Measurements from ENCODE around the gene IL37.

DNA sequence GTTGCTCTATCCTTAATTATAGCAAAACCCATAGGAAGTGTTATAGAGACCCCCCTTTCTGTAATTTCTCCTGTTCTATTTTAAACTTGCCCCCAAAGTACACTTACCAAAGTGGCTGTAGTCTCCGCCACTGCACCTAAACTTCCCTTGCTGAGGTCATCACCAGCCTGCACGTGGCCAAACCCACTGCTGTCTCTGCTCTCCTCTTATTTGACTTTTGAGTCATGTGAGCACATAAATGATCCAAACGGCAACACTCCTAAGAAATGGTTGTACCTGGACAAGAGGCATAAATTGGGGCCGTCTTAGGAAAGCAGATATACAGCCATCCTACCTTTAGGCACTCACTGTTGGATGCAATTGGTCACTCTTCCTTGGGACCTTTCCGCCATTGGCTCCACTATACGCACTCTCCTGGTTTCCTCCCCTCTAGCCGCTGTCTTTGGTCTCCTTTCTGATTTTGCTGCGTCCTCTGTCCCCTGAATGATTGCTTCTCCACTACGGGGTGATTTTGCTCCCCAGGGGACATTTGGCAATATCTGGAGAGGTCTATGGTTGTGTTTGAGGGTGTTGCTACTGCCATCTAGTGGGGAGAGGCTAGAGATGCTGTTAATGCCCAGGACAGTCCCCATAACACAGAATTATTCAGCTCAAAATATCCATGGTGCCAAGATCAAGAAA, 47.6 kb downstream of the IL37 start:
- TF ChIP-seq YY1 (IDR thresholded peaks at IDR 0.05; ENCODE audit: insufficient read depth, insufficient read length) (no peak), ZNF274 (IDR thresholded peaks at IDR 0.05; ENCODE audit: low read depth, low read length) (no peak)
